HCT116 (cell line): Measurements from ENCODE around the gene IRS4. TPM values are rescaled to one million over a fixed set of nuclear protein-coding genes. Genes with fewer than 3 reads are reported as not detected.

Experiments
- ATAC-seq: fragments of 200-7000 bp; cut with Tn5 transposase; 2 replicates; pipeline ENCODE4 v1.9.1; 2020; ENCODE audit warnings: mild to moderate bottlenecking, moderate library complexity
- BruUV-seq: library from RNA; stranded (reverse); fragments of 400-500 nt; replicated peaks from 2 replicates; lab custom pipeline; 2021; lab: Mats Ljungman, UMichigan
- CTCF ChIA-PET: fragments of 300-600 bp; sonication (Branson Sonifier 250); formaldehyde crosslinking; loops from one replicate; lab custom pipeline; 2021; ENCODE audit warnings: antibody characterized with exemption; lab: Charles Lee
- POLR2A ChIA-PET: fragments of 300-600, 350-600 bp; sonication (Branson Sonifier 250); formaldehyde crosslinking; loops from one replicate; lab custom pipeline; 2021; ENCODE audit warnings: antibody characterized with exemption; lab: Charles Lee
- RAD21 ChIA-PET, 2 experiments: fragments of 300-600 bp; sonication (Branson Sonifier 250); formaldehyde crosslinking; loops; one replicate each; lab custom pipeline; 2023; ENCODE audit warnings: low total read pairs in 2 of 2; ENCODE audit not compliant: uncharacterized antibody in 2 of 2, unreplicated experiment in 2 of 2, low non-redundant PET in 1 of 2; lab: Charles Lee
- DNase-seq: peaks from one replicate; pipeline ENCODE4 v3.0.0-alpha.2; 2010; ENCODE audit warnings: low read depth, low spot score
- H2AFZ ChIP-seq: fragments of 200-600 bp; shearing (Covaris generic), sonication (generic); 2 replicates; pipeline ENCODE4 v1.6.1; 2017; ENCODE audit warnings: low read depth, mixed run types, mixed read lengths, antibody characterized with exemption, low read length; ENCODE audit not compliant: poor library complexity, severe bottlenecking
- H3K27ac ChIP-seq: 2 replicates; pipeline ENCODE4 v1.5.1; 2012; ENCODE audit warnings: low read depth, low read length
- H3K27me3 ChIP-seq: fragments of 200-600 bp; sonication (generic); 2 replicates; pipeline ENCODE4 v1.6.1; 2016; ENCODE audit warnings: mixed run types, low read length, mixed read lengths; ENCODE audit not compliant: insufficient read depth
- H3K36me3 ChIP-seq, 2 experiments: fragments of 200-500 bp in 1 of 2; fragments of 200-600 bp in 1 of 2; sonication (Bioruptor generic) in 1 of 2; sonication (generic) in 1 of 2; 2 replicates each; pipeline versions ENCODE4 v1.5.1 to v1.6.1; 2014 to 2016; ENCODE audit warnings: low read length in 2 of 2, inconsistent platforms in 1 of 2, mixed read lengths in 1 of 2, mixed run types in 1 of 2; ENCODE audit not compliant: insufficient read depth in 2 of 2, control insufficient read depth in 1 of 2
- H3K4me1 ChIP-seq, 2 experiments: fragments of 200-600 bp in 1 of 2; sonication (generic) in 1 of 2; 2 replicates each; pipeline versions ENCODE4 v1.5.1 to v1.6.1; 2012 to 2017; ENCODE audit warnings: low read length in 2 of 2, inconsistent platforms in 1 of 2, mild to moderate bottlenecking in 1 of 2, mixed read lengths in 1 of 2, mixed run types in 1 of 2, moderate library complexity in 1 of 2; ENCODE audit not compliant: insufficient read depth in 2 of 2, control insufficient read depth in 1 of 2
- H3K4me2 ChIP-seq: fragments of 200-600 bp; sonication (generic); 2 replicates; pipeline ENCODE4 v1.6.1; 2017; ENCODE audit warnings: mixed run types, low read length, mixed read lengths
- H3K4me3 ChIP-seq, 2 experiments: fragments of 200-600 bp in 1 of 2; sonication (generic) in 1 of 2; replicated peaks in 1 of 2; 2 replicates each; pipeline ENCODE4 v1.5.1; 2011 to 2016; ENCODE audit warnings: low read length in 2 of 2, control low read depth in 1 of 2, low read depth in 1 of 2, mild to moderate bottlenecking in 1 of 2, mixed read lengths in 1 of 2, mixed run types in 1 of 2
- H3K79me2 ChIP-seq: fragments of 200-600 bp; sonication (generic); 2 replicates; pipeline ENCODE4 v1.6.1; 2017; ENCODE audit warnings: mild to moderate bottlenecking, mixed run types, low read length, moderate library complexity, mixed read lengths; ENCODE audit not compliant: insufficient read depth
- H3K9ac ChIP-seq: fragments of 200-600 bp; sonication (generic); 2 replicates; pipeline ENCODE4 v1.6.1; 2016; ENCODE audit warnings: low read length, mixed read lengths
- H3K9me2 ChIP-seq: fragments of 200-600 bp; sonication (generic), shearing (Covaris generic); 2 replicates; pipeline ENCODE4 v1.6.1; 2017; ENCODE audit warnings: mixed run types, mild to moderate bottlenecking, moderate library complexity; ENCODE audit not compliant: insufficient read depth
- H3K9me3 ChIP-seq, 2 experiments: fragments of 200-500 bp in 1 of 2; fragments of 200-600 bp in 1 of 2; sonication (Bioruptor generic) in 1 of 2; sonication (generic) in 1 of 2; 2 replicates each; pipeline ENCODE4 v1.6.1; 2014 to 2017; ENCODE audit warnings: low read length in 2 of 2, mixed read lengths in 2 of 2, inconsistent platforms in 1 of 2, low read depth in 1 of 2, mild to moderate bottlenecking in 1 of 2, mixed run types in 1 of 2, moderate library complexity in 1 of 2; ENCODE audit not compliant: control insufficient read depth in 1 of 2, insufficient read depth in 1 of 2
- H4K20me1 ChIP-seq: fragments of 200-600 bp; sonication (generic), shearing (Covaris generic); 2 replicates; pipeline ENCODE4 v1.6.1; 2017; ENCODE audit warnings: mixed run types, mild to moderate bottlenecking, moderate library complexity; ENCODE audit not compliant: insufficient read depth
- ATF3 ChIP-seq: IDR thresholded peaks from 2 replicates; pipeline ENCODE4 v1.6.1; 2012
- EGR1 ChIP-seq: IDR thresholded peaks from 2 replicates; pipeline ENCODE4 v1.6.1; 2012; ENCODE audit warnings: low read depth
- EZH2 ChIP-seq: fragments of 200-600 bp; sonication (generic); IDR thresholded peaks from 2 replicates; pipeline ENCODE4 v1.6.1; 2017; ENCODE audit warnings: antibody characterized with exemption, mixed run types
- EZH2phosphoT487 ChIP-seq: fragments of 200-600 bp; IDR thresholded peaks from 2 replicates; pipeline ENCODE4 v1.6.1; 2018; ENCODE audit warnings: antibody characterized with exemption, borderline replicate concordance
- FOSL1 ChIP-seq: IDR thresholded peaks from 2 replicates; pipeline ENCODE4 v1.6.1; 2012; ENCODE audit warnings: low read depth
- JUND ChIP-seq: IDR thresholded peaks from 2 replicates; pipeline ENCODE4 v1.6.1; 2012
- MAX ChIP-seq: IDR thresholded peaks from 2 replicates; pipeline ENCODE4 v1.6.1; 2012
- POLR2A ChIP-seq: IDR thresholded peaks from 2 replicates; pipeline ENCODE4 v1.7.0; 2011; ENCODE audit warnings: borderline replicate concordance; ENCODE audit not compliant: insufficient read depth, insufficient read length; ENCODE audit errors: extremely low read depth
- POLR2AphosphoS5 ChIP-seq: IDR thresholded peaks from 2 replicates; pipeline ENCODE4 v1.6.1; 2011; ENCODE audit warnings: mild to moderate bottlenecking, low read depth, low read length, moderate library complexity
- RAD21 ChIP-seq: IDR thresholded peaks from 2 replicates; pipeline ENCODE4 v1.6.1; 2012; ENCODE audit warnings: low read depth, mild to moderate bottlenecking
- SIN3A ChIP-seq: IDR thresholded peaks from 2 replicates; pipeline ENCODE4 v1.6.1; 2012; ENCODE audit warnings: low read depth
- TCF7L2 ChIP-seq: IDR thresholded peaks from 2 replicates; pipeline ENCODE4 v1.7.0; 2011; ENCODE audit warnings: borderline replicate concordance, inconsistent platforms; ENCODE audit not compliant: insufficient read depth, insufficient read length; ENCODE audit errors: extremely low read depth
- YY1 ChIP-seq: IDR thresholded peaks from 2 replicates; pipeline ENCODE4 v1.6.1; 2011; ENCODE audit warnings: low read length, low read depth, moderate library complexity, mild to moderate bottlenecking; ENCODE audit not compliant: insufficient replicate concordance; ENCODE audit errors: extremely low read depth
- ZBTB33 ChIP-seq: IDR thresholded peaks from 2 replicates; pipeline ENCODE4 v1.6.1; 2011; ENCODE audit warnings: mild to moderate bottlenecking, low read length, moderate library complexity; ENCODE audit not compliant: insufficient replicate concordance; ENCODE audit errors: extremely low read depth
- ZFX ChIP-seq: fragments of 450-650 bp; IDR thresholded peaks from 2 replicates; pipeline ENCODE4 v1.6.1; 2017
- intact Hi-C: fragments of 100-400 bp; cut with micrococcal nuclease; formaldehyde crosslinking; loops from 2 replicates; pipeline ENCODE4 v1.10.0; 2022
- total RNA-seq: library from RNA; stranded (reverse); gene quantifications from one replicate; pipeline ENCODE4 v1.2.1, GENCODE V29; 2021; ENCODE audit not compliant: unreplicated experiment

The IRS4 gene
- total RNA-seq, 1 experiment from 2014 or later: not detected

- DNase-seq (no peak), ATAC-seq (no peak)
- TF ChIP-seq ZBTB33 (no peak), POLR2A (no peak), EZH2 (no peak), ATF3 (no peak), EZH2phosphoT487 (no peak), POLR2AphosphoS5 (no peak), RAD21 (no peak)
- CTCF ChIA-PET: no interaction called here
- Histone ChIP-seq H2AFZ (no peak overlapping the region), H3K27me3 (no peaks in the 10 kb centered on the region), H3K27ac (no peak overlapping the region), H3K9ac (no peak overlapping the region), H3K4me3 (no peak overlapping the region), H3K4me2 (no peak overlapping the region), H3K79me2 (no peaks in the 10 kb centered on the region), H3K4me1 (no peaks in the 10 kb centered on the region), H3K36me3 (no peaks in the 10 kb centered on the region), H3K9me3 (no peaks in the 10 kb centered on the region), H3K9me2 (no peaks in the 10 kb centered on the region), H4K20me1 (no peaks in the 10 kb centered on the region)
- POLR2A ChIA-PET: no interaction called here
- RAD21 ChIA-PET: no interaction called here
- no TSS peak for BruUV-seq
- intact Hi-C loops: loop anchor here (10.0 kb wide), 1 partner anchor 770 kb away; no protein-coding TSS in a partner anchor
These were observed 31.5 kb downstream of the IRS4 start for GRCh38 chrX:108704839-108705238.

- intact Hi-C loops: loop anchor here (10.0 kb wide), 1 partner anchor 772 kb away; no protein-coding TSS in a partner anchor
- no peak overlapping the region for H3K4me2 ChIP-seq
- no peak overlapping the region for H3K27ac ChIP-seq
- no peaks in the 10 kb centered on the region for H3K79me2 ChIP-seq
- BruUV-seq: no TSS peak
- ChIA-PET CTCF (no interaction called here), POLR2A (no interaction called here), RAD21 (no interaction called here)
- no peaks in the 10 kb centered on the region for H3K27me3 ChIP-seq
- no peak for DNase-seq
- TF ChIP-seq TCF7L2 (no peak), SIN3A (no peak), EGR1 (no peak), RAD21 (no peak), YY1 (no peak), ZFX (no peak), POLR2A (no peak), MAX (no peak), FOSL1 (no peak), ZBTB33 (no peak), EZH2 (no peak), JUND (no peak)
- no peaks in the 10 kb centered on the region for H3K9me3 ChIP-seq
- H3K9me2 ChIP-seq: no peaks in the 10 kb centered on the region
- H3K4me1 ChIP-seq: no peaks in the 10 kb centered on the region
- H3K9ac ChIP-seq: no peak overlapping the region
- no peak overlapping the region for H2AFZ ChIP-seq
- no peak overlapping the region for H3K4me3 ChIP-seq
- H3K36me3 ChIP-seq: no peaks in the 10 kb centered on the region
- H4K20me1 ChIP-seq: no peaks in the 10 kb centered on the region
- no peak for ATAC-seq
These were observed 33.8 kb downstream of the IRS4 start for GRCh38 chrX:108702530-108702929.
